GM23338 (cell line): Measurements from ENCODE around the gene ALDH16A1. TPM values are rescaled to one million over a fixed set of nuclear protein-coding genes. Genes with fewer than 3 reads are reported as not detected.
A peak's percentile ranks its signal among the peaks of the same experiment; 100 is the strongest.

ENCODE experiments used
- ATAC-seq: fragments of 200-7000 bp; cut with Tn5 transposase; 3 replicates; pipeline ENCODE4 v1.9.1; 2020
- DNase-seq: peaks from one replicate; pipeline ENCODE4 v3.0.0-alpha.2; 2015; ENCODE audit warnings: low spot score
- H2AFZ ChIP-seq: fragments of 200-600 bp; sonication (generic); 2 replicates; pipeline ENCODE4 v1.8.0; 2016; ENCODE audit warnings: antibody characterized with exemption, mild to moderate bottlenecking, moderate library complexity
- H3F3A ChIP-seq: fragments of 200-600 bp; sonication (generic); replicated peaks from 2 replicates; pipeline ENCODE4 v1.8.0; 2017; ENCODE audit warnings: antibody characterized with exemption, mixed run types, low read depth
- H3K27ac ChIP-seq: fragments of 200-600 bp; sonication (generic); 2 replicates; pipeline ENCODE4 v1.6.1; 2016; ENCODE audit warnings: low read depth
- H3K27me3 ChIP-seq: fragments of 200-600 bp; sonication (generic); 2 replicates; pipeline ENCODE4 v1.8.0; 2016; ENCODE audit warnings: mild to moderate bottlenecking, mixed run types, moderate library complexity; ENCODE audit not compliant: insufficient read depth
- H3K36me3 ChIP-seq: fragments of 200-600 bp; sonication (generic); 2 replicates; pipeline ENCODE4 v1.8.0; 2016; ENCODE audit warnings: mild to moderate bottlenecking; ENCODE audit not compliant: insufficient read depth
- H3K4me1 ChIP-seq: fragments of 200-600 bp; sonication (generic); 2 replicates; pipeline ENCODE4 v1.8.0; 2016; ENCODE audit warnings: mild to moderate bottlenecking, moderate library complexity; ENCODE audit not compliant: insufficient read depth
- H3K4me2 ChIP-seq: fragments of 200-600 bp; sonication (generic); 2 replicates; pipeline ENCODE4 v1.7.1; 2017; ENCODE audit warnings: mixed run types
- H3K4me3 ChIP-seq: fragments of 200-600 bp; sonication (generic); 2 replicates; pipeline ENCODE4 v1.6.1; 2016; ENCODE audit warnings: mixed run types
- H3K79me2 ChIP-seq: fragments of 200-600 bp; sonication (generic); replicated peaks from 2 replicates; pipeline ENCODE4 v1.8.0; 2017; ENCODE audit warnings: mild to moderate bottlenecking; ENCODE audit not compliant: insufficient read depth
- H3K9me2 ChIP-seq: fragments of 200-600 bp; sonication (generic); 2 replicates; pipeline ENCODE4 v1.8.0; 2017; ENCODE audit not compliant: insufficient read depth
- H4K20me1 ChIP-seq: fragments of 200-600 bp; sonication (generic); replicated peaks from 2 replicates; pipeline ENCODE4 v1.8.0; 2017; ENCODE audit warnings: mild to moderate bottlenecking; ENCODE audit not compliant: insufficient read depth
- H3K27ac Mint-ChIP-seq: 2 replicates; pipeline ENCODE4 v1.8.0; 2020; ENCODE audit warnings: inconsistent platforms, mild to moderate bottlenecking, moderate library complexity, mixed read lengths
- H3K27me3 Mint-ChIP-seq: 3 replicates; pipeline ENCODE4 v1.8.0; 2022; ENCODE audit warnings: low read depth, mild to moderate bottlenecking, moderate library complexity, mixed read lengths, inconsistent platforms; ENCODE audit not compliant: insufficient read depth, poor library complexity
- H3K36me3 Mint-ChIP-seq: 3 replicates; pipeline ENCODE4 v1.8.0; 2021; ENCODE audit warnings: low read depth, mild to moderate bottlenecking, inconsistent platforms, moderate library complexity, mixed read lengths
- H3K4me1 Mint-ChIP-seq: 3 replicates; pipeline ENCODE4 v1.8.0; 2020; ENCODE audit warnings: mild to moderate bottlenecking, inconsistent platforms, mixed read lengths
- H3K4me3 Mint-ChIP-seq: 3 replicates; pipeline ENCODE4 v1.8.0; 2021; ENCODE audit warnings: moderate library complexity, mild to moderate bottlenecking, inconsistent platforms, mixed read lengths
- H3K9me3 Mint-ChIP-seq: 3 replicates; pipeline ENCODE4 v1.8.0; 2020; ENCODE audit warnings: moderate library complexity, mild to moderate bottlenecking, inconsistent platforms, mixed read lengths
- CREB1 ChIP-seq: fragments of 250-450 bp; sonication (Bioruptor Pico); IDR thresholded peaks from 2 replicates; pipeline ENCODE4 v1.5.0; 2020; ENCODE audit warnings: low read depth, mild to moderate bottlenecking, moderate library complexity
- EZH2 ChIP-seq: fragments of 200-600 bp; sonication (generic); IDR thresholded peaks from one replicate; pipeline ENCODE4 v1.8.0; 2017; ENCODE audit warnings: antibody characterized with exemption, mild to moderate bottlenecking, low read depth; ENCODE audit not compliant: unreplicated experiment
- EZH2phosphoT487 ChIP-seq: fragments of 200-600 bp; sonication (generic); IDR thresholded peaks from one replicate; pipeline ENCODE4 v1.8.1; 2018; ENCODE audit warnings: antibody characterized with exemption; ENCODE audit not compliant: unreplicated experiment
- POLR2AphosphoS5 ChIP-seq: IDR thresholded peaks from 2 replicates; pipeline ENCODE4 v1.6.1; 2016; ENCODE audit warnings: antibody characterized with exemption, low read depth
- STAT1 ChIP-seq: IDR thresholded peaks from one replicate; pipeline ENCODE4 v1.6.1; 2016; ENCODE audit warnings: antibody characterized with exemption; ENCODE audit not compliant: unreplicated experiment
- ZNF114 ChIP-seq: fragments of 250-450 bp; sonication (Bioruptor Pico); IDR thresholded peaks from 2 replicates; pipeline ENCODE4 v1.5.0; 2020; ENCODE audit warnings: mild to moderate bottlenecking, moderate library complexity
- ZNF331 ChIP-seq: fragments of 250-450 bp; sonication (Bioruptor Pico); IDR thresholded peaks from 2 replicates; pipeline ENCODE4 v1.5.0; 2020; ENCODE audit warnings: low read depth, mild to moderate bottlenecking, moderate library complexity
- polyA plus RNA-seq: library from polyadenylated mRNA; unstranded; fragments of >200 nt; fragmentation: Nextera tagmentation; extraction: Ambion mirVana; gene quantifications from 2 replicates; pipeline ENCODE4 v1.2.1, GENCODE V29; 2016
- total RNA-seq: library from RNA; depleted of rRNA; stranded (reverse); fragments of >200 nt; shearing (Covaris generic); gene quantifications from 2 replicates; pipeline ENCODE4 v1.2.3, GENCODE V29; 2014
- TF ChIP-seq, protein P1 (sequence below), 2 experiments: fragments of 200-600 bp in 1 of 2; sonication (generic) in 1 of 2; conservative IDR thresholded peaks; 2 replicates each; pipeline versions ENCODE4 v1.5.1 to v1.6.1; 2016 to 2017; ENCODE audit warnings: antibody characterized with exemption in 2 of 2, low read depth in 2 of 2, mild to moderate bottlenecking in 2 of 2, moderate library complexity in 1 of 2
- TF ChIP-seq, protein P2 (sequence below): fragments of 250-450 bp; sonication (Bioruptor Pico); IDR thresholded peaks from 2 replicates; pipeline ENCODE4 v1.5.0; 2020; ENCODE audit warnings: mild to moderate bottlenecking, moderate library complexity

ALDH16A1 gene
- total and polyA plus RNA-seq, 2 experiments from 2014 or later: 16.8 to 57.3 TPM

DNA sequence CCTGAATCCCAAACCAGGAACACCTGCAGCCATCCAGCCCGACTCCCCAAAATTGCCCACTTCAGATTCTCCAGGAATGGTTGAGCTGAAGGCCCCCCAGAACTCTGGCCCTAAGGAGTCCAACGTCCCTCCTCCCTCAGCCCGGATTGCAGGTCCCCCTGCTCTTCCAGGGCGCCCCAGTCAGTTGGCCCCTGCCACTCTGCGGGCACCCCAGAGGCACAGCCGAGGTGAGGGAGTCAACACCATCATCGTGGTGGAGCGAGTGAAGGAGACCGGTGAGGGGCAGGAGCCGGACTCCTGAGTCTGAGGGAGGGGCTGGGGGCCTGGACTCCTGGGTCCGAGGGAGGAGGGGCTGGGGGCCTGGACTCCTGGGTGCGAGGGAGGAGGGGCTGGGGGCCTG is 25.7 kb upstream of the ALDH16A1 start (continued):
- TF ChIP-seq ZNF331 (CRISPR knock-in tag): no peak
- no peak for TF ChIP-seq EZH2phosphoT487
- no peak for TF ChIP-seq ZNF114 (CRISPR knock-in tag)
- TF ChIP-seq, protein P1, sequence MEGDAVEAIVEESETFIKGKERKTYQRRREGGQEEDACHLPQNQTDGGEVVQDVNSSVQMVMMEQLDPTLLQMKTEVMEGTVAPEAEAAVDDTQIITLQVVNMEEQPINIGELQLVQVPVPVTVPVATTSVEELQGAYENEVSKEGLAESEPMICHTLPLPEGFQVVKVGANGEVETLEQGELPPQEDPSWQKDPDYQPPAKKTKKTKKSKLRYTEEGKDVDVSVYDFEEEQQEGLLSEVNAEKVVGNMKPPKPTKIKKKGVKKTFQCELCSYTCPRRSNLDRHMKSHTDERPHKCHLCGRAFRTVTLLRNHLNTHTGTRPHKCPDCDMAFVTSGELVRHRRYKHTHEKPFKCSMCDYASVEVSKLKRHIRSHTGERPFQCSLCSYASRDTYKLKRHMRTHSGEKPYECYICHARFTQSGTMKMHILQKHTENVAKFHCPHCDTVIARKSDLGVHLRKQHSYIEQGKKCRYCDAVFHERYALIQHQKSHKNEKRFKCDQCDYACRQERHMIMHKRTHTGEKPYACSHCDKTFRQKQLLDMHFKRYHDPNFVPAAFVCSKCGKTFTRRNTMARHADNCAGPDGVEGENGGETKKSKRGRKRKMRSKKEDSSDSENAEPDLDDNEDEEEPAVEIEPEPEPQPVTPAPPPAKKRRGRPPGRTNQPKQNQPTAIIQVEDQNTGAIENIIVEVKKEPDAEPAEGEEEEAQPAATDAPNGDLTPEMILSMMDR (conservative IDR thresholded peaks at IDR 0.05; ENCODE audit: low read depth in 2 of 2): no peak
- no peak for TF ChIP-seq CREB1
- TF ChIP-seq STAT1: no peak

DNA sequence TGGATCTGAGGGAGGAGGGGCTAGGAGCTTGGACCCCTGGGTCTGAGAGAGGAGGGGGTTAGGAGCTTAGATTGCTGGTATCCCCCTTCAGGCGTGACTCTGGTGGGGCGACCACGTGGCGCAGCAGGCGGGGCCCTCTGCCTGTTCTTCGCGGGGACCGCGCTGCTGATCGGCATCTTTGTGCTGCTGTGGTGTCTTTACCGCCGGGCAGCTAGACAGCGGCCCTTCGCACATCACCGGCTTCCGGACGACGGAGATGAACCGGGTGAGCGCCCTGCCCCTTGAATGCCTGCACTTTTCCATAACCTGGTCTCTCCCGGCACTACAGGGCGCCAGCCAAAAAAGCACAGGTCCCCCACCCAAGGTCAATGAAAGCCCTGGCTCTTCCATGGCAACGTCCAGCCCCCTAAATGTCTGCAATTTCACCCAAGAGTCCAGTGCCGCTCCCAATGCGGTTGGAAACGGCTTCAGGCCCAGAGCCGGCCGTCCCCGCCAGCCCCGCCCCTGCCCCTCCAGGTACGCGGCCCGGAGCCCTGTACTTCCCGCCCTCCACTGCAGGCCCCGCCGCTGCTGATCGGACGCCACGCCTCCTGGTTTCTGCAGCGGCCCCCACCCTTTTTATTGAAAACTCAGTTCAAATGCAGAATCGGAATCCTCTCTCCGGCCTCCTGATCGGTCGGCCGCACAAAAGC is 25.0 kb upstream of the ALDH16A1 start:
- peak overlapping the region; percentile 82 for H3K4me3 ChIP-seq

More for the DNA sequence above, 25.0 kb upstream of the ALDH16A1 start:
- peaks cover 5% of the 10 kb centered on the region for H3K36me3 Mint-ChIP-seq
- peaks cover 43% of the 10 kb centered on the region for H3F3A ChIP-seq
- no peaks in the 10 kb centered on the region for H4K20me1 ChIP-seq
- no peaks in the 10 kb centered on the region for H3K9me2 ChIP-seq
- TF ChIP-seq, protein P2, sequence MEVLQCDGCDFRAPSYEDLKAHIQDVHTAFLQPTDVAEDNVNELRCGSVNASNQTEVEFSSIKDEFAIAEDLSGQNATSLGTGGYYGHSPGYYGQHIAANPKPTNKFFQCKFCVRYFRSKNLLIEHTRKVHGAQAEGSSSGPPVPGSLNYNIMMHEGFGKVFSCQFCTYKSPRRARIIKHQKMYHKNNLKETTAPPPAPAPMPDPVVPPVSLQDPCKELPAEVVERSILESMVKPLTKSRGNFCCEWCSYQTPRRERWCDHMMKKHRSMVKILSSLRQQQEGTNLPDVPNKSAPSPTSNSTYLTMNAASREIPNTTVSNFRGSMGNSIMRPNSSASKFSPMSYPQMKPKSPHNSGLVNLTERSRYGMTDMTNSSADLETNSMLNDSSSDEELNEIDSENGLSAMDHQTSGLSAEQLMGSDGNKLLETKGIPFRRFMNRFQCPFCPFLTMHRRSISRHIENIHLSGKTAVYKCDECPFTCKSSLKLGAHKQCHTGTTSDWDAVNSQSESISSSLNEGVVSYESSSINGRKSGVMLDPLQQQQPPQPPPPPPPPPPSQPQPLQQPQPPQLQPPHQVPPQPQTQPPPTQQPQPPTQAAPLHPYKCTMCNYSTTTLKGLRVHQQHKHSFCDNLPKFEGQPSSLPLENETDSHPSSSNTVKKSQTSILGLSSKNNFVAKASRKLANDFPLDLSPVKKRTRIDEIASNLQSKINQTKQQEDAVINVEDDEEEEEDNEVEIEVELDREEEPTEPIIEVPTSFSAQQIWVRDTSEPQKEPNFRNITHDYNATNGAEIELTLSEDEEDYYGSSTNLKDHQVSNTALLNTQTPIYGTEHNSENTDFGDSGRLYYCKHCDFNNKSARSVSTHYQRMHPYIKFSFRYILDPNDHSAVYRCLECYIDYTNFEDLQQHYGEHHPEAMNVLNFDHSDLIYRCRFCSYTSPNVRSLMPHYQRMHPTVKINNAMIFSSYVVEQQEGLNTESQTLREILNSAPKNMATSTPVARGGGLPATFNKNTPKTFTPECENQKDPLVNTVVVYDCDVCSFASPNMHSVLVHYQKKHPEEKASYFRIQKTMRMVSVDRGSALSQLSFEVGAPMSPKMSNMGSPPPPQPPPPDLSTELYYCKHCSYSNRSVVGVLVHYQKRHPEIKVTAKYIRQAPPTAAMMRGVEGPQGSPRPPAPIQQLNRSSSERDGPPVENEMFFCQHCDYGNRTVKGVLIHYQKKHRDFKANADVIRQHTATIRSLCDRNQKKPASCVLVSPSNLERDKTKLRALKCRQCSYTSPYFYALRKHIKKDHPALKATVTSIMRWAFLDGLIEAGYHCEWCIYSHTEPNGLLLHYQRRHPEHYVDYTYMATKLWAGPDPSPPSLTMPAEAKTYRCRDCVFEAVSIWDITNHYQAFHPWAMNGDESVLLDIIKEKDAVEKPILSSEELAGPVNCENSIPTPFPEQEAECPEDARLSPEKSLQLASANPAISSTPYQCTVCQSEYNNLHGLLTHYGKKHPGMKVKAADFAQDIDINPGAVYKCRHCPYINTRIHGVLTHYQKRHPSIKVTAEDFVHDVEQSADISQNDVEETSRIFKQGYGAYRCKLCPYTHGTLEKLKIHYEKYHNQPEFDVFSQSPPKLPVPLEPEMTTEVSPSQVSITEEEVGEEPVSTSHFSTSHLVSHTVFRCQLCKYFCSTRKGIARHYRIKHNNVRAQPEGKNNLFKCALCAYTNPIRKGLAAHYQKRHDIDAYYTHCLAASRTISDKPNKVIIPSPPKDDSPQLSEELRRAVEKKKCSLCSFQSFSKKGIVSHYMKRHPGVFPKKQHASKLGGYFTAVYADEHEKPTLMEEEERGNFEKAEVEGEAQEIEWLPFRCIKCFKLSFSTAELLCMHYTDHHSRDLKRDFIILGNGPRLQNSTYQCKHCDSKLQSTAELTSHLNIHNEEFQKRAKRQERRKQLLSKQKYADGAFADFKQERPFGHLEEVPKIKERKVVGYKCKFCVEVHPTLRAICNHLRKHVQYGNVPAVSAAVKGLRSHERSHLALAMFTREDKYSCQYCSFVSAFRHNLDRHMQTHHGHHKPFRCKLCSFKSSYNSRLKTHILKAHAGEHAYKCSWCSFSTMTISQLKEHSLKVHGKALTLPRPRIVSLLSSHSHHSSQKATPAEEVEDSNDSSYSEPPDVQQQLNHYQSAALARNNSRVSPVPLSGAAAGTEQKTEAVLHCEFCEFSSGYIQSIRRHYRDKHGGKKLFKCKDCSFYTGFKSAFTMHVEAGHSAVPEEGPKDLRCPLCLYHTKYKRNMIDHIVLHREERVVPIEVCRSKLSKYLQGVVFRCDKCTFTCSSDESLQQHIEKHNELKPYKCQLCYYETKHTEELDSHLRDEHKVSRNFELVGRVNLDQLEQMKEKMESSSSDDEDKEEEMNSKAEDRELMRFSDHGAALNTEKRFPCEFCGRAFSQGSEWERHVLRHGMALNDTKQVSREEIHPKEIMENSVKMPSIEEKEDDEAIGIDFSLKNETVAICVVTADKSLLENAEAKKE (CRISPR knock-in tag): no peak
- TF ChIP-seq EZH2 (no peak), POLR2AphosphoS5 (peak; percentile 60)
- no peaks in the 10 kb centered on the region for H3K36me3 ChIP-seq
- peak overlapping the region; percentile 90; the same call in 1 of the 2 replicates for H2AFZ ChIP-seq
- peaks cover 81% of the 10 kb centered on the region for H3K27me3 ChIP-seq
- H3K4me1 Mint-ChIP-seq: peaks cover 57% of the 10 kb centered on the region
- no peak overlapping the region for H3K27ac Mint-ChIP-seq
- H3K79me2 ChIP-seq: no peaks in the 10 kb centered on the region
- peaks cover 16% of the 10 kb centered on the region; the same call in 2 of the 3 replicates for H3K9me3 Mint-ChIP-seq
- DNase-seq (peak; percentile 88), ATAC-seq (peak; percentile 60)
- no peak overlapping the region for H3K27ac ChIP-seq
- peak overlapping the region; percentile 98 for H3K4me2 ChIP-seq
- H3K4me1 ChIP-seq: peaks cover 44% of the 10 kb centered on the region
- peaks cover 75% of the 10 kb centered on the region for H3K27me3 Mint-ChIP-seq
- peak overlapping the region; percentile 81 for H3K4me3 Mint-ChIP-seq
